Measurements from ENCODE around the gene CEMIP.

Gene CEMIP

DNA sequence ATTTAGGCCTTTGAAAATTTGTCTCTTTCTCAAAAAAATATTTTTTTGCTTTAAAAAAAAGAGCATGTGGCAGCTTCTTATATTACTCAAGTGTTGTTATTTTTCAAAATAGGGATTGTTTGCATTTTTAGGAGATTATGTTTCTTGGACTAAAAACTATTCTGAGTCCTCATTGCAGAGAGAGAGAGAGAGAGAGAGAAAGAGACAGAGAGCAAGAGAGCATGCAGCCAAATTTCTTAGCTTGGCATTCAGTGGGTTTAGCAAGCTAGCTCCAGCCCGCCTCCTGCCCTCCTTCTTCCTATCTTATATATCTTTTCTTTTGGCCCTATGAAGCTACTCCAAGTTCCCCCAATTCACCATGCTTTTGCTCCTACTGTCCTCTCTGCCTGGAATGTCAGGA, 55.7 kb downstream of the CEMIP start:
- Histone ChIP-seq H3K9ac (ENCODE audit: low read length in 2 of 2) (no peak overlapping the region), H3K27ac (ENCODE audit: low read length) (peak overlapping the region; percentile 41)

DNA sequence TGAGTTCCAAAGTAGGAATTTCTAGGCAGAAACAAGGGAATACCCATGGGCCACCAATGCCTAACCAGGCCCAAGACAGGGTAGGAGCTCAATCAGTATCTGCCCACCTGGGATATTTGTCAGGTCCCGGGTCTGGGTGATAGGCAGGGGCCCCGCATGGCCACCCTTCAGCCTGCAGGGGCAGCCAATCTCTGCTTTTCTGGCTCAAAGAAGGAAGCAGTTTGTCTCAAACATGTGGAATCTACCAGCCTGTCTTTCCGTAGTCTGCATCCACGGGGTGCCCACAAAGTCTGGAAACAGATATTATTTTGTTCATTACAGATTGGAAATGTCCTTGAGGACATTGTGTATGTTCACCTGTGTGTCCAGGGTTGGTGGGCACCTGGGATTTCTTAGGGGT, 56.2 kb downstream of the CEMIP start:
- H3K27ac ChIP-seq (ENCODE audit: low read length), result peak overlapping the region; percentile 41
- H3K9me3 ChIP-seq (ENCODE audit: control insufficient read depth in 2 of 2, low read length in 2 of 2), result no peaks in the 10 kb centered on the region
- peaks cover 60% of the 10 kb centered on the region for H3K4me1 ChIP-seq (ENCODE audit: control insufficient read depth, insufficient read depth, low read length)
- no peaks in the 10 kb centered on the region for H3K27me3 ChIP-seq (ENCODE audit: control insufficient read depth in 1 of 2, insufficient read depth in 2 of 2, low read length in 2 of 2)
- H3K36me3 ChIP-seq (ENCODE audit: control insufficient read depth in 2 of 2, insufficient read depth in 2 of 2, low read length in 2 of 2), result no peaks in the 10 kb centered on the region
- no peak overlapping the region for H3K9ac ChIP-seq (ENCODE audit: low read length in 2 of 2)
- H3K4me3 ChIP-seq (ENCODE audit: low read length in 2 of 2), result no peak overlapping the region

More for the DNA sequence above, 55.7 kb downstream of the CEMIP start:
- H3K4me1 ChIP-seq (ENCODE audit: control insufficient read depth, insufficient read depth, low read length), result peaks cover 56% of the 10 kb centered on the region
- H3K4me3 ChIP-seq (ENCODE audit: low read length in 2 of 2), result no peak overlapping the region
- H3K36me3 ChIP-seq (ENCODE audit: control insufficient read depth in 2 of 2, insufficient read depth in 2 of 2, low read length in 2 of 2), result no peaks in the 10 kb centered on the region
- no peaks in the 10 kb centered on the region for H3K9me3 ChIP-seq (ENCODE audit: control insufficient read depth in 2 of 2, low read length in 2 of 2)
- no peaks in the 10 kb centered on the region for H3K27me3 ChIP-seq (ENCODE audit: control insufficient read depth in 1 of 2, insufficient read depth in 2 of 2, low read length in 2 of 2)

DNA sequence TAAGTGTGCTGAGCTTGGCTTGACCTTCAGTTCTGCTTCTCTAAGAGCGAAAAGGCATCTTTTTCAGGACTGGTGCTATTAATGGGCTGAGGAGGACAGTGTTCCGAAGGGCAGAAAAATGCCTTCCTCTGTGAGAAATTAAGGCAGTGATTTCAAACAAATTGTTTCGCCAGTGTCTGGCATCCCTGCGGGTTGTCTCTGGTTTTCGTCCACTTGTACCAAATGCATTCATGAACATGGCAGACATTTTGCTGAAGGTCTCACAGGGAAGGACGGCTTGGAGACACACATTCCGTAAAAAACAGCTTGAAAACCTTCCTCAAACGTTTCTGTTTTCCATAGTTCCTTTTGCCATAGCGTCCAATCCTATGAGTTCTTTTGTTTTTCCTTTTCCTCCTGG, 57.1 kb downstream of the CEMIP start:
- Histone ChIP-seq H3K9ac (ENCODE audit: low read length in 2 of 2) (no peak overlapping the region), H3K4me3 (ENCODE audit: low read length in 2 of 2) (no peak overlapping the region), H3K27ac (ENCODE audit: low read length) (peak overlapping the region; percentile 62), H3K9me3 (ENCODE audit: control insufficient read depth in 2 of 2, low read length in 2 of 2) (no peaks in the 10 kb centered on the region), H3K36me3 (ENCODE audit: control insufficient read depth in 2 of 2, insufficient read depth in 2 of 2, low read length in 2 of 2) (no peaks in the 10 kb centered on the region), H3K4me1 (ENCODE audit: control insufficient read depth, insufficient read depth, low read length) (peaks cover 66% of the 10 kb centered on the region), H3K27me3 (ENCODE audit: control insufficient read depth in 1 of 2, insufficient read depth in 2 of 2, low read length in 2 of 2) (no peaks in the 10 kb centered on the region)

GRCh38 chr15:80837006-80837405, 57.8 kb downstream of the CEMIP start:
- H3K4me3 ChIP-seq (ENCODE audit: low read length in 2 of 2), result no peak overlapping the region
- no peak overlapping the region for H3K9ac ChIP-seq (ENCODE audit: low read length in 2 of 2)
- no peaks in the 10 kb centered on the region for H3K9me3 ChIP-seq (ENCODE audit: control insufficient read depth in 2 of 2, low read length in 2 of 2)
- H3K27ac ChIP-seq (ENCODE audit: low read length), result peak overlapping the region; percentile 62
- no peaks in the 10 kb centered on the region for H3K36me3 ChIP-seq (ENCODE audit: control insufficient read depth in 2 of 2, insufficient read depth in 2 of 2, low read length in 2 of 2)
- H3K27me3 ChIP-seq (ENCODE audit: control insufficient read depth in 1 of 2, insufficient read depth in 2 of 2, low read length in 2 of 2), result no peaks in the 10 kb centered on the region
- peaks cover 59% of the 10 kb centered on the region for H3K4me1 ChIP-seq (ENCODE audit: control insufficient read depth, insufficient read depth, low read length)

GRCh38 chr15:80838012-80838411, 58.8 kb downstream of the CEMIP start:
- Histone ChIP-seq H3K9me3 (ENCODE audit: control insufficient read depth in 2 of 2, low read length in 2 of 2) (no peaks in the 10 kb centered on the region), H3K27me3 (ENCODE audit: control insufficient read depth in 1 of 2, insufficient read depth in 2 of 2, low read length in 2 of 2) (no peaks in the 10 kb centered on the region), H3K36me3 (ENCODE audit: control insufficient read depth in 2 of 2, insufficient read depth in 2 of 2, low read length in 2 of 2) (no peaks in the 10 kb centered on the region), H3K9ac (ENCODE audit: low read length in 2 of 2) (no peak overlapping the region), H3K27ac (ENCODE audit: low read length) (no peak overlapping the region), H3K4me1 (ENCODE audit: control insufficient read depth, insufficient read depth, low read length) (peaks cover 54% of the 10 kb centered on the region), H3K4me3 (ENCODE audit: low read length in 2 of 2) (no peak overlapping the region)

DNA sequence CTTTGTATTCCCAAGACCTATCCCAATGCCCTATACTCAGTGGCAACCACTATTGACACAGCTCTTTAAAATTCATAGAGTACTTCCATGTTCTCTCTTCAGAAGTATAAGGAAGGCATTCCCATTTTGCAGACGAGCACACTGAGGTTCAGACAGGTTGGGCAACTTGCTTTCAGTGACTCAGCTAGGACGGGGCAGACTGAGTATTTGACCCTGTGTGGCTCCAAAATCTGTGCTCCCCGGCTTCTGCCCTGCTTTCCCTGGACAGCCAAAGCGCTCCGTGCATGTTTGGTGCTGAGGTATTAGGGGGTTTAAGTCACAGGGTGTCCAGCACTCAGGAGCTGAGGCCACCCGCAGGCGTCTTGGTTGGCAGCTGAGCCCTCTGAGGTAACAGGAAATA, 59.5 kb downstream of the CEMIP start:
- Histone ChIP-seq H3K4me1 (ENCODE audit: control insufficient read depth, insufficient read depth, low read length) (peaks cover 53% of the 10 kb centered on the region), H3K27me3 (ENCODE audit: control insufficient read depth in 1 of 2, insufficient read depth in 2 of 2, low read length in 2 of 2) (no peaks in the 10 kb centered on the region), H3K36me3 (ENCODE audit: control insufficient read depth in 2 of 2, insufficient read depth in 2 of 2, low read length in 2 of 2) (no peaks in the 10 kb centered on the region), H3K27ac (ENCODE audit: low read length) (no peak overlapping the region), H3K4me3 (ENCODE audit: low read length in 2 of 2) (no peak overlapping the region), H3K9me3 (ENCODE audit: control insufficient read depth in 2 of 2, low read length in 2 of 2) (no peaks in the 10 kb centered on the region), H3K9ac (ENCODE audit: low read length in 2 of 2) (no peak overlapping the region)

GRCh38 chr15:80839764-80840130, 60.6 kb downstream of the CEMIP start:
- no peak overlapping the region for H3K4me3 ChIP-seq (ENCODE audit: low read length in 2 of 2)
- H3K9ac ChIP-seq (ENCODE audit: low read length in 2 of 2), result no peak overlapping the region
- H3K4me1 ChIP-seq (ENCODE audit: control insufficient read depth, insufficient read depth, low read length), result peaks cover 61% of the 10 kb centered on the region
- peak overlapping the region; percentile 62 for H3K27ac ChIP-seq (ENCODE audit: low read length)
- no peaks in the 10 kb centered on the region for H3K9me3 ChIP-seq (ENCODE audit: control insufficient read depth in 2 of 2, low read length in 2 of 2)
- no peaks in the 10 kb centered on the region for H3K27me3 ChIP-seq (ENCODE audit: control insufficient read depth in 1 of 2, insufficient read depth in 2 of 2, low read length in 2 of 2)
- H3K36me3 ChIP-seq (ENCODE audit: control insufficient read depth in 2 of 2, insufficient read depth in 2 of 2, low read length in 2 of 2), result no peaks in the 10 kb centered on the region

DNA sequence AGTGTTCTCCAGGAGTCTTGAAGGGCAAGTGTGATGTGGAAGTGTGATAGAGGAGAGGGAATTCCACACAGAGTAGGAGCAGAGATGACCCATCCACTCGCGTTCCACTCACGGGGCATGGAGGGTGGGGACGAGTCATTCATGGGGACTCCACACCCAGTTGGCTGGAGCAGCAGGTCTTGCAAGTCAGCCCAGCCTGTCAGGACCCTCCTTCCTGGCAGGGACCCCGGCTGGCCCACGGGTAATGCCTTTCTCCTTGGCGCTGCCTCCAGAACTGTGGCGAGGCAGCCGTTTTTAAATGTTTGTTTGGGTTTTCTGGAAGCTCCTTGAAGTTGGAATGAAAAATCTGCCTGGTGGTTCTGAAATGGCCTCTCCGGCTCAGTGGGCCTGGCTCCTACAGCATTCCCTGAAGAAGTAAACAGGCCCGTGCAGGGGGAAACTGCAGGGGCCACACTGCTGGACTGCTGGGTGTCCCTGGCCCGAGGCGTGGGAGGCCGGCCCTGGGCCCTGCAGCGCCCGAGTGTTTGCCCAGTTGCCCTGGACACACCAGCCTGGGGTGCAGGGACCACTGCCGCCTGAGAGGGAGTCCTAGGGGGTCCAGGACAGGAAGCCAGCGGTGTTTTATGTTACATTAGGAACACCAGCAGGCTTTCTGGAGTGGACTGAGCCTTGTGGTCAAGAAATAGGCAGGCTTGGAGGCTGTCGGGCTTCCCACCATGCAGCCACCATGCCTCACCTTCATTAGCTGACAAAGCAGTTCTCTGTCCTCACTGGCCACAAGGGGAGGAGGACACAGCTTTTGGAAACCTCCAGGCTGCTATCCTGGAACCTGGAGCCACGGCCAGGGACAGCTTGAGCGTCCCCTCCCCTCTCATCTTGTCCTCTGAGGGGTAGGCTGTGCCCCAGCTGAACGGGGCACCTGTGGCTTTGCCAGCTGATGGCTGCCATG, 61.3 kb downstream of the CEMIP start:
- Histone ChIP-seq H3K36me3 (ENCODE audit: control insufficient read depth in 2 of 2, insufficient read depth in 2 of 2, low read length in 2 of 2) (no peaks in the 10 kb centered on the region), H3K27ac (ENCODE audit: low read length) (peak overlapping the region; percentile 62), H3K27me3 (ENCODE audit: control insufficient read depth in 1 of 2, insufficient read depth in 2 of 2, low read length in 2 of 2) (no peaks in the 10 kb centered on the region), H3K4me1 (ENCODE audit: control insufficient read depth, insufficient read depth, low read length) (peaks cover 55% of the 10 kb centered on the region), H3K4me3 (ENCODE audit: low read length in 2 of 2) (no peak overlapping the region), H3K9ac (ENCODE audit: low read length in 2 of 2) (no peak overlapping the region), H3K9me3 (ENCODE audit: control insufficient read depth in 2 of 2, low read length in 2 of 2) (no peaks in the 10 kb centered on the region)

- Histone ChIP-seq H3K9ac (ENCODE audit: low read length in 2 of 2) (no peak overlapping the region), H3K27me3 (ENCODE audit: control insufficient read depth in 1 of 2, insufficient read depth in 2 of 2, low read length in 2 of 2) (no peaks in the 10 kb centered on the region), H3K9me3 (ENCODE audit: control insufficient read depth in 2 of 2, low read length in 2 of 2) (no peaks in the 10 kb centered on the region), H3K4me3 (ENCODE audit: low read length in 2 of 2) (no peak overlapping the region), H3K27ac (ENCODE audit: low read length) (no peak overlapping the region), H3K4me1 (ENCODE audit: control insufficient read depth, insufficient read depth, low read length) (peaks cover 45% of the 10 kb centered on the region), H3K36me3 (ENCODE audit: control insufficient read depth in 2 of 2, insufficient read depth in 2 of 2, low read length in 2 of 2) (no peaks in the 10 kb centered on the region)
Measured at GRCh38 chr15:80841541-80841940, 62.4 kb downstream of the CEMIP start.

GRCh38 chr15:80844011-80844732, 65.0 kb downstream of the CEMIP start:
- Histone ChIP-seq H3K4me1 (ENCODE audit: control insufficient read depth, insufficient read depth, low read length) (peaks cover 23% of the 10 kb centered on the region), H3K9ac (ENCODE audit: low read length in 2 of 2) (no peak overlapping the region), H3K27me3 (ENCODE audit: control insufficient read depth in 1 of 2, insufficient read depth in 2 of 2, low read length in 2 of 2) (no peaks in the 10 kb centered on the region), H3K9me3 (ENCODE audit: control insufficient read depth in 2 of 2, low read length in 2 of 2) (no peaks in the 10 kb centered on the region), H3K4me3 (ENCODE audit: low read length in 2 of 2) (no peak overlapping the region), H3K36me3 (ENCODE audit: control insufficient read depth in 2 of 2, insufficient read depth in 2 of 2, low read length in 2 of 2) (no peaks in the 10 kb centered on the region), H3K27ac (ENCODE audit: low read length) (no peak overlapping the region)

Data from stomach smooth muscle (tissue), 2 donors.